Panc1 (cell line): ENCODE measurements around the gene SPO11. TPM values are rescaled to one million over a fixed set of nuclear protein-coding genes. Genes with fewer than 3 reads are reported as not detected.

ENCODE experiments used
- ATAC-seq: fragments of 200-7000 bp; cut with Tn5 transposase; 2 replicates; pipeline ENCODE4 v1.9.1; 2020; ENCODE audit warnings: mild to moderate bottlenecking, moderate library complexity
- BruUV-seq: library from RNA; stranded (reverse); fragments of 400-500 nt; replicated peaks from 2 replicates; lab custom pipeline; 2021; lab: Mats Ljungman, UMichigan
- CTCF ChIA-PET: fragments of 300-600 bp; sonication (Branson Sonifier 250); formaldehyde crosslinking; loops from one replicate; lab custom pipeline; 2022; ENCODE audit warnings: antibody characterized with exemption; lab: Charles Lee
- POLR2A ChIA-PET: fragments of 300-600 bp; sonication (Branson Sonifier 250); formaldehyde crosslinking; loops from one replicate; lab custom pipeline; 2022; ENCODE audit warnings: antibody characterized with exemption; lab: Charles Lee
- DNase-seq: peaks from one replicate; pipeline ENCODE4 v3.0.0-alpha.2; 2010; ENCODE audit warnings: low read depth, low spot score
- H3K27ac ChIP-seq: 2 replicates; pipeline ENCODE4 v1.5.1; 2011; ENCODE audit warnings: mild to moderate bottlenecking, low read length, inconsistent platforms
- H3K27me3 ChIP-seq: fragments of 200-500 bp; sonication (Bioruptor generic); 2 replicates; pipeline ENCODE4 v1.6.0; 2014; ENCODE audit warnings: low read length, inconsistent platforms; ENCODE audit not compliant: control insufficient read depth, insufficient read depth
- H3K36me3 ChIP-seq: fragments of 200-500 bp; sonication (Bioruptor generic); 2 replicates; pipeline ENCODE4 v1.5.1; 2014; ENCODE audit warnings: inconsistent platforms, mild to moderate bottlenecking, low read length, moderate library complexity; ENCODE audit not compliant: control insufficient read depth, insufficient read depth
- H3K4me1 ChIP-seq: 2 replicates; pipeline ENCODE4 v1.5.1; 2011; ENCODE audit warnings: inconsistent platforms, mild to moderate bottlenecking, low read length, moderate library complexity; ENCODE audit not compliant: control insufficient read depth, insufficient read depth
- H3K4me3 ChIP-seq, 2 experiments: 2 replicates each; pipeline ENCODE4 v1.5.1; 2011 to 2012; ENCODE audit warnings: low read depth in 2 of 2, low read length in 2 of 2, mild to moderate bottlenecking in 2 of 2, inconsistent platforms in 1 of 2, moderate library complexity in 1 of 2
- H3K9me3 ChIP-seq: fragments of 200-500 bp; sonication (Bioruptor generic); 2 replicates; pipeline ENCODE4 v1.5.1; 2014; ENCODE audit warnings: low read depth, mild to moderate bottlenecking, inconsistent platforms, low read length, moderate library complexity; ENCODE audit not compliant: control insufficient read depth, insufficient read depth
- CTCF ChIP-seq: fragments of 450-650 bp; IDR thresholded peaks from 2 replicates; pipeline ENCODE4 v1.5.1; 2017; ENCODE audit warnings: mild to moderate bottlenecking
- POLR2AphosphoS5 ChIP-seq: IDR thresholded peaks from 2 replicates; pipeline ENCODE4 v1.6.1; 2012; ENCODE audit warnings: mild to moderate bottlenecking, low read depth, low read length, moderate library complexity
- REST ChIP-seq, 2 experiments: IDR thresholded peaks; 2 replicates each; pipeline ENCODE4 v1.6.1; 2011 to 2012; ENCODE audit warnings: low read depth in 2 of 2, control low read depth in 1 of 2, low read length in 1 of 2, mild to moderate bottlenecking in 1 of 2, moderate library complexity in 1 of 2; ENCODE audit not compliant: insufficient read depth in 1 of 2
- SIN3A ChIP-seq: IDR thresholded peaks from 2 replicates; pipeline ENCODE4 v1.6.1; 2012; ENCODE audit warnings: low read depth, mild to moderate bottlenecking, low read length, moderate library complexity, borderline replicate concordance; ENCODE audit not compliant: insufficient read depth
- TCF7L2 ChIP-seq: IDR thresholded peaks from 2 replicates; pipeline ENCODE4 v1.6.1; 2011; ENCODE audit warnings: mild to moderate bottlenecking, low read depth, low read length, inconsistent platforms
- in situ Hi-C: cut with HindIII; loops from 2 replicates; pipeline ENCODE4 v1.10.0; 2016; ENCODE audit warnings: low sequenced_read_pairs, low pct_unique_long_range_greater_than_20kb
- intact Hi-C: fragments of 100-400 bp; cut with micrococcal nuclease; formaldehyde crosslinking; loops from one replicate; pipeline ENCODE4 v1.10.0; 2022; ENCODE audit not compliant: unreplicated experiment
- total RNA-seq: library from RNA; stranded (reverse); gene quantifications from one replicate; pipeline ENCODE4 v1.2.1, GENCODE V29; 2021; ENCODE audit not compliant: unreplicated experiment

The SPO11 gene
- total RNA-seq, 1 experiment from 2014 or later, result not detected

GRCh38 chr20:57287007-57287880, 42.4 kb upstream of the SPO11 start:
- Histone ChIP-seq H3K4me3 (no peak overlapping the region), H3K9me3 (no peaks in the 10 kb centered on the region), H3K4me1 (no peaks in the 10 kb centered on the region), H3K27me3 (peaks cover 10% of the 10 kb centered on the region), H3K36me3 (no peaks in the 10 kb centered on the region), H3K27ac (no peak overlapping the region)
- CTCF ChIA-PET, result no interaction called here
- ATAC-seq, result no peak
- in situ Hi-C loops (no loop called here), intact Hi-C loops (no loop called here)
- BruUV-seq, result no TSS peak
- DNase-seq, result no peak
- no peak for TF ChIP-seq TCF7L2
- POLR2A ChIA-PET, result no interaction called here

GRCh38 chr20:57287901-57288300, 41.7 kb upstream of the SPO11 start:
- CTCF ChIA-PET, result no interaction called here
- peaks cover 12% of the 10 kb centered on the region for H3K27me3 ChIP-seq
- H3K27ac ChIP-seq, result no peak overlapping the region
- BruUV-seq, result no TSS peak
- TF ChIP-seq POLR2AphosphoS5, result no peak
- TF ChIP-seq TCF7L2, result no peak
- no peak for TF ChIP-seq CTCF
- TF ChIP-seq SIN3A, result no peak
- no peak for TF ChIP-seq REST (IDR thresholded peaks at IDR 0.05; ENCODE audit: insufficient read depth in 1 of 2, low read depth in 2 of 2, low read length in 1 of 2)
- in situ Hi-C loops, result no loop called here
- ATAC-seq (no peak), DNase-seq (no peak)
- no peaks in the 10 kb centered on the region for H3K36me3 ChIP-seq
- POLR2A ChIA-PET, result no interaction called here
- H3K4me1 ChIP-seq, result no peaks in the 10 kb centered on the region
- H3K9me3 ChIP-seq, result no peaks in the 10 kb centered on the region
- intact Hi-C loops, result no loop called here
- H3K4me3 ChIP-seq, result no peak overlapping the region

- no peak overlapping the region for H3K4me3 ChIP-seq
- ChIA-PET CTCF (no interaction called here), POLR2A (no interaction called here)
- no peaks in the 10 kb centered on the region for H3K4me1 ChIP-seq
- TF ChIP-seq POLR2AphosphoS5, result no peak
- BruUV-seq, result no TSS peak
- ATAC-seq, result no peak
- in situ Hi-C loops (no loop called here), intact Hi-C loops (no loop called here)
- no peak for DNase-seq
- peaks cover 12% of the 10 kb centered on the region for H3K27me3 ChIP-seq
- H3K36me3 ChIP-seq, result no peaks in the 10 kb centered on the region
- H3K27ac ChIP-seq, result no peak overlapping the region
- no peaks in the 10 kb centered on the region for H3K9me3 ChIP-seq
Measured at GRCh38 chr20:57288651-57289277, 40.8 kb upstream of the SPO11 start.
